GM08714 (cell line): Measurements from ENCODE around the gene SLC22A23.

Source experiments
- H3K4me3 ChIP-seq: fragments of 200-500 bp; sonication (Bioruptor generic); 2 replicates; pipeline ENCODE4 v1.5.1; 2014; ENCODE audit warnings: mild to moderate bottlenecking, low read length, inconsistent platforms
- ZNF274 ChIP-seq: IDR thresholded peaks from 2 replicates; pipeline ENCODE4 v1.6.1; 2012; ENCODE audit warnings: mild to moderate bottlenecking, low read depth, low read length

Gene SLC22A23

DNA sequence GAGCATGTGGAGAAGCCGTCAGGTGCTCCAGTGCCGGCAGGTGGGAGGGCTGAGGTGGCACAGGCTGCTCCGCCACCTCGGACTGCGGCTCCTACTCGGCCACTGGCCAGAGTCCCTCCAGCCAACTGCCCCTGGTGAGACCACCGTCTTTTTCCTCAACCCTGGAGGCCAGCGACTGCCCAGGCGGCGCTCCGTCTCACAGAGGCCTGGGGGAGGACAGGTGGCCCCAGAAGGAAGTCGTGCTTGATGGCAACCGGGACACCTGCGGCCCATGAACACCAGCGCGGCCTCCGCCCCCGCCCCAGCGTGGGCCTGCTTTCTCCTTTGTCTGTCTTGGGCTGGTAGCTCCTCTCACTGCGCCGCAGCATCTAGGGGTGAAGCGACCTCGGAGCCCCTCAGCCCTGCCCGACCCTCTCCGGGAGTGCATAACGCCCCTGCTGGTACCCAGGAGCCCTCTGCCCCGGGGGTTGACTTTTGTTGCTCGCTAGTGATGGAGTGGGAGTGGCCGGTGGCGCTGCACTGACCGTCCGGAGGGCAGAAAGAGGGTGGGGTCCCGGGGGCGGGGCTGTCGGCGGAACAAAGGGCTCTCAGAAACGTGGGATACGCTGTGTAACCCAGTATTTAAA is 228.7 kb downstream of the SLC22A23 start:
- no peak overlapping the region for H3K4me3 ChIP-seq
- TF ChIP-seq ZNF274 = no peak

DNA sequence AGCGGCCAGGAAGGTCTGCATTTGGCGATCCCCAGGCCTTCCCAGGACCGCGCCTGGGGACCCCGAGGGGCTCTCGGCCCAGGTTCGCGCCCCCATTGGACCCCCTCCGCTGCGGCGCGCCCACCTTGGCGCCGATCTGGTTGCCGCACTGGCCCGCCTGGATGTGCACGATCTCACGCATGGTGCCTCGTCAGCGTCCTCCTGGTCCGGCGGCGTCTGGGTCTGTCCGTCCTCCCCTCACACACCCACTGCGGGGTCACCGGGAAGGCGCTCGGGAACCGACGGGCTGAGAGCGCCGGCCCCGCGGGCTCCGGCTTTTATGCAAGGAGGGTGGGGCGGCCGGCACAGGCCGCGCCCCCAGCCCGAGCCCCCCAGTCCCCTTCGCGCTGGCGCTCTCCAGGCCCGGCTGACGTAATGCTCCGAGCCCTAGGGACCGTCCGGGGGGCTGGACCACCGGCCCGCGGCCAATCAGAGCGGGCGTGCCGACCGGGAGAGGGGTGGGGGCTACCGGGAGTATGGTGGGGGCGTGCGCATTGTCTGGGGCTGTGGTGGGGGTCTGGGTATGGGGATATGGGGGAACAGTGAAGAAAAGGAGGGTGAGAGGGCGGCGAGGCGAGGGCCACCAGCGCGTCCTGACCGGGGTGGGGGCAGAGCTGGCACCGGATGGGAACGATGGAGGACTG is 229.3 kb downstream of the SLC22A23 start, which contains the start of gene TUBB2B:
Gene TUBB2B, minus strand, starts transcription at position 291 of the 683 bp plus-strand sequence. Its CDS starts 110 bp downstream, at position 181.
- no peak for TF ChIP-seq ZNF274
- H3K4me3 ChIP-seq = peak within 1 kb of the TSS; percentile 24; the same call in 1 of the 2 replicates

DNA sequence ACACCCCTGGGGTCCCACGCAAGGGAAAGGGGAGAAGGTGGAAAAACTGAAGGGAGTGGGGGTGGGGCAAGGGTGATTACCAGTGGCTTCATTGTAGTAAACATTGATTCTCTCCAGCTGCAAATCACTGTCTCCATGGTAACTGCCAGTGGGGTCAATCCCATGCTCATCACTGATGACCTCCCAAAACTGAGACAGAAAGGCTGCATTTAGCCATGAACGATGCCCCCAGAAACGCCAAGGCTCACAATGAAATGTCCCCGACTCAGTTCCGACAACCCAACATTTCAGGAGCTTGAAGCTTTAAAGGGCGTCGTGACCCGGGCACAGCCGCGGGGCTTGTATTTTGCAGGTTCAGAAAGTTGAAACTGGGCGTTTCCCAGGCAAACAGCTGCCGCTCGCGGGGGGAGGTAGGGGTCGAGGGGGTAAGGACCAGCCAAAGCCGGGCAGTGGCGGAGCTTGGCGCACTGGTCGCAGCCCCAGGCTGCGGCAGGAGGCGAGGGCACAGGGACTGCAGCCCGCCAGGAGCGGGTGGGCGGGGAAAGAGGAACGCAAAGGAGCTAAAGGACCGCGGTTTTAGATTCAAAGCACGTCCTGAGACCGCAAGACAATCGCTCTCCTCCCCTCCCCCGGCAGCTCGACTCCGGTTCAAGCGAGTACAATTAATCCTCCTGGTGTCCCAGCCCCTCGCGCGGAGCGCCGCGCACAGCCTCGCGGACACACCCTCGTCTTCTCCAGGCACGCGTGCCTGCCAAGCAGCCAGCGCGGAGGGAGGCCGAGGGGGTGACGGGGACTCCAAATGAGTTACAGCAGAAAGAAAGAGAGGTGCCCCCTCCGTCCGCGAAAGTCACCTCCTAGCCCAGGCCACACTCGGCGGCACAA is 230.1 kb downstream of the SLC22A23 start:
- TF ChIP-seq ZNF274 = no peak
- peak overlapping the region; percentile 24; the same call in 1 of the 2 replicates for H3K4me3 ChIP-seq

DNA sequence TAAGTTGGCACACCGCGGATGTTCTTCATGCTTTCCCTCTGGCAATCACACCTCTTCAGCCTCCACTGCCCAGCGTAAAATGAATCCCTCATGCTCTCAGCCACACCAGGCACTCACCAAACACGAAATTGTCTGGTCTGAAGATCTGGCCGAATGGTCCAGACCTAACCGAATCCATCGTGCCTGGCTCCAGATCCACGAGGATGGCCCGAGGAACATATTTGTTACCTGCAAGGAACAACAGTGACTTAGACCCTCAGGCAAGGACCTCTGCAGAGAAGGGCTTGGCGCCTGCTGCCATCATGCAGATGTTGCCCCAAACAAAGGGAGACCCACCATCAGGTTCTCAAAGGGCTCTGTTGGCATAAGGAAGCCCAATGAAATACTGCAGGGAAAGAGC is 230.8 kb downstream of the SLC22A23 start:
- no peak overlapping the region for H3K4me3 ChIP-seq
- TF ChIP-seq ZNF274 = no peak

DNA sequence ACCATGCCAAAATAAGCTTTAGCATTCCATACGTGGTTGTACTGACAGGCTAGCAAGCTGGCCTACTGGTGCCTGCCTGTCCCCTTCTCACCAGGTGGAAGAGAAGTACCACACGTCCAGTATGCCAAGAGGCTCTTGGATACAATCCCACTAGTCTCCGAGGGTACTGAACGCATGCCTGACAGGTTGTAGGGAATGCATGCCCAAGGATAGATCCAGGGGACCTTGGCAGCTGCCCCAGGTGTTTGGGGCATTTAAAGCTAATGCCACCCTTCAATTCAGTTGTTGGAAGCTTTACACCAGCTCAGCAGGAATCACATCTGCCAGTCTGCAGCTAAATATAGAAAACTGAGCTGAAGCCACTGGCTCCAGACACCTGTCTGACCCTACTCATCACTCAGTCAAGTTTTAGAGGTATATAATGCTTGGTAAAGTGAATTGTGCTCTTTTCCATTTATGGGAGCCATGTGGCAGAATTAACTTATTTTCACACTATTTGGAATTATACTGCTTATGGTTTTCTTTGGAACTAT is 234.3 kb downstream of the SLC22A23 start:
- TF ChIP-seq ZNF274 = no peak
- H3K4me3 ChIP-seq = no peak overlapping the region

DNA sequence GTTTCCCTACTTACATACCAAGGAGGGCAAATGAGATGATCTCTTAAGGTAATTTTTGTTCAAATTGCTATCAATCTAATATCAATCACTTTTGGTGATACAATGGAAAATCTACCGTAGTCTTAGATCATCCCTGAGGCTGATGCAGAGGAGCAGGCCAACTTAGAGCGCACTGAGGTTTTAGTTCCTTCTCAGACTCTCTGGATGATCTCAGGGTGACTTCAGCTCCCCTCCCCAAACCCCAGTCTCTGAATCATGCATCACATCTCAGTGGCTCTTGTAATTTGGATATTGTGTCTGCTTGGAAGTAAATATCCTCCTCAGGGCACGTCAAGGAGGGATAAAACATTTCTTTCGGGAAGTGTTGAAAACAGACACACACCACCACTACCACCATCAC is 235.3 kb downstream of the SLC22A23 start:
- no peak for TF ChIP-seq ZNF274

DNA sequence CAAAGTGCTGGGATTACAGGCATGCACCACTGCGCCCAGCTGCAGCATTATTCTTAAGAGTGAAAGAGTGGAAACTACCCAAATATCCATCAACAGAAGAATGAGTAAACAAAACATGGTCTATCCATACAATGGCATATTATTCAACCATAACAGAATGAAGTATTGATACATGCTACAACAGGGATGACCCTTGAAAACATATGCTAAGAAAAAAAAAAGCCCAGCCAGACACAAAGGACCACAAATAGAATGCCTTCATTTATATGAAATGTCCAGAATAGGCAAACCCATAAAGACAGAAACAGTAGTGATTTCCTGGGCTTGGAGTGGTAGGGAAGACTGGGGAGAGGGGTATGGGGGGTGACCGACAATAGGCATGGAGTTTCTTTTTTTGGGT is 236.5 kb downstream of the SLC22A23 start:
- no peak overlapping the region for H3K4me3 ChIP-seq
- TF ChIP-seq ZNF274 = no peak

More for the DNA sequence above, 235.3 kb downstream of the SLC22A23 start:
- H3K4me3 ChIP-seq = no peak overlapping the region
